Stimulated activated CD8-positive, alpha-beta memory T cell treated with anti-CD3 and anti-CD28 coated beads, Interleukin-4, amount 100 ng/mL, for 1 hour (primary cell): ENCODE data around the gene CRX.
"Not testable (repeated sequence)": the region's sequence is repeated elsewhere in the genome, so short reads cannot be mapped to it uniquely, and the experiment has no call there.

Experiments used
- DNase-seq, 2 donors: peaks; one replicate each; pipeline ENCODE4 v3.0.0-alpha.2; 2020; ENCODE audit warnings: low read depth in 2 of 2, low spot score in 1 of 2

CRX gene

DNA sequence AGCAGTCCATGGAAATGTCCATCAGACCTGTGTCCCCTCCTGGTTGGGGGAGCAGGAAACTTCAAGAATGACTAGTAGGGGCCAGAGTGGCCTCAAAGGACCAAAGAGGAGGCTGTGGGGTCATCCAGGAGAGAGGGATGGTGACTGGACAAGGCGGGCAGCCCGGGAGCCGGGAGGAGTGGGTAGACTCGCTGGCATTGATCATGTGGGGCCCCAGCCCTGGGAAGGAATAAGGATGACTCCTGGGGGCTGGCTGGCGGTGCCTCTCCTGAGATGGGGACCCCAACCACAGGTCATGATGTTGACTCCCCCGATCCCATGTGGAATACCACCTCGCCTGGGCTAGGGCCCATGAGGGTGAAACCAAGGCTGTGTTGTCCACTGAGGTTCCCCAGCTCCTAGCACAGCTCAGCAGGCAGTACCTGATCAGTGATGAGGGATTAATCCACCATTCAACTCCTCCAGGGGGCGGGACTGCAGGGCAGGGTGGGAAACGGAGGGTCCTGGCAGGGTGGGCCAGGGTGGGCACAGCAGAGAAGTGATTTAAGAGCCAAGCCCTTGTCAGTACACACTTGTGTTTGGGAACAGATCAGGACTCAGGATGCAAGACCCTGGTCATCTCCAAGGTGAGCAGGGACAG lies 37.0 kb downstream of the CRX start, which contains the start of gene TPRX2:
Gene TPRX2 (plus strand): TSS at position 590 of the 640 bp plus-strand sequence. CDS start 12 bp downstream, at position 602.
- DNase-seq, result not testable (repeated sequence)

- not testable (repeated sequence) for DNase-seq
Observed at GRCh38 chr19:47859838-47860237, 38.1 kb downstream of the CRX start.

DNA sequence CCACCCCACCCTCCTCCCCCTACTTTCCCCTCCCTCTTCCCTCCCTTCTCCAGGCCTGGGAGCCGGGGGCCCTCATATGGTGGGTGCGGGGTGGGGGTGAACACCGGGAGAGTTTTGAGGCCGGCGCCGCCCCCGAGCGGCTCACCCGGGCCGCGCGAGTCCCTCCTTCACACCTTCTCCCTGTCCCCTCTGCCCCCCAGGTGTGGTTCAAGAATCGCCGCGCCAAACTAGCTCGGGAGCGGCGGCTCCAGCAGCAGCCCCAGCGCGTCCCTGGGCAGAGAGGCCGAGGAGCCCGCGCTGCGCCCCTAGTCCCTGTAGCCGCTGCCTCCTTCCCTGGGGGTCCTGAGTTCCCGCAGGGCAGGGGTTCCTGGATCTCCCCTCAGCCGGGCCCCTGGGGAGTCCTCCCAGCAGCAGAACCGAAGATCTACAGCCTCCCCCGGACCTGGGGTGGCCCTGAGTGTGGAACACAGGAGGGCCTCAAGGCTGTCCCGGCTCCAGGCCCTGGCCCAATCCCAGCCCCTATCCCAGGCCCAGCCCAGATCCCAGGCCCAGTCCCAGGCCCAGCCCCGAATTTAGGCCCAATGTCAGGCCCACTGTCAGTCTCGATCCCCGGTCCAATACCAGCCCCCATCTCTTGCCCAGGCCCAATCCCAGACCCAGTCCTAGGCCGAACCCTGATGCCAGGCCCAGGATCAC lies 39.0 kb downstream of the CRX start:
- no peak for DNase-seq

DNA sequence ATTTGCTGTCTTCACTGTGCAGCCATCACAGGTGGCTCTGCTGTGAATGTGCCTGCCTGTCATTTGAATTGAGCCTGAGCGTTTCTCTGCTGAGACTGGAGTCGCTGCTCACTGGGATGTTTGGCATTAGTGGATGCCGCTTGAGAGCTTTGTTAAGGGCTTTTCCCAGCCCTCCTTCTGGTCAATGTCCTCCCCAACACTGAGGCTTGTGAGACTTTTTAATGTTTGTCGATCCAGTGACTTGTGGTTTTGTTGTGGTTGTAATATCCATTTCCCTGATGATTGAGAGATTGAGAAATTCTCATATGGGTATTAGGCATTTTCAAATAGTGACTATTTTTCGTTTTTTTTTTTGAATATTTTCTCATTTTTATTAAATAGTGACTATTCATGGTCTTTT lies 39.9 kb downstream of the CRX start:
- no peak for DNase-seq

GRCh38 chr19:47863514-47863936 lies 41.8 kb downstream of the CRX start:
- peak; percentile 74 to 78 for DNase-seq

GRCh38 chr19:47865166-47865565 lies 43.4 kb downstream of the CRX start:
- DNase-seq, result no peak

- no peak for DNase-seq
Observed at GRCh38 chr19:47878906-47879305, 57.2 kb downstream of the CRX start.

DNA sequence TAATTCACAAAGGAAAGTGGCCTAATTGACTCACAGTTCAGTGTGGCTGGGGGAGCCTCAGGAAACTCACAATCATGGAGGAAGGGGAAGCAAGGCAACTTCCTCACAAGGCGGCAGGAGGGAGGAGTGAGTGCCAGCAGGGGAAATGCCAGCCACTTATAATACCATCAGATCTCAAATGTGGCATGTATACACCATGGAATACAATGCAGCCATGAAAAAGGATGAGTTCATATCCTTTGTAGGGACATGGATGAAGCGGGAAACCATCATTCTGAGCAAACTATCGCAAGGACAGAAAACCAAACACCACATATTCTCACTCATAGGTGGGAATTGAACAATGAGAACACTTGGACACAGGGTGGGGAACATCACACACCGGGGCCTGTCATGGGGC lies 57.6 kb downstream of the CRX start:
- not testable (repeated sequence) for DNase-seq

DNA sequence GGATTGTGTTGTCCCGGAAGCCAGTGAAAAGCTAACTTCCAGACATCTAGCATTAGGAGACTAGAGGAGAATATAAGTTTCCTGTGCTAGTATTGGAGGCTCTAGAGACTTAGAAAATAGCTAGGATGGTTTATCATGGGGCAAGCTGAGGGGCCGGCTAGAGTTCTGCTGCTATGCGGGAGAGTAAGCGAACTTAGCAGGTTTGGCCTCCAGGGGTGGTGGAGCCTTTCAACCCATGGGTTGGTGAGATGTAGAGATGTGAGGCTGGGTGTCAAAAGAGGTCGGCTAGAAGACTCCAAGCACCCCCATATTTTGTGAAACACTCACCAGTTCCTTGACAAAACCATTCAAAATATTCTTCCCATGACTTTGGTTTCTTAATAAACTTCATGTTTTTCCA lies 60.0 kb downstream of the CRX start:
- no peak for DNase-seq

DNA sequence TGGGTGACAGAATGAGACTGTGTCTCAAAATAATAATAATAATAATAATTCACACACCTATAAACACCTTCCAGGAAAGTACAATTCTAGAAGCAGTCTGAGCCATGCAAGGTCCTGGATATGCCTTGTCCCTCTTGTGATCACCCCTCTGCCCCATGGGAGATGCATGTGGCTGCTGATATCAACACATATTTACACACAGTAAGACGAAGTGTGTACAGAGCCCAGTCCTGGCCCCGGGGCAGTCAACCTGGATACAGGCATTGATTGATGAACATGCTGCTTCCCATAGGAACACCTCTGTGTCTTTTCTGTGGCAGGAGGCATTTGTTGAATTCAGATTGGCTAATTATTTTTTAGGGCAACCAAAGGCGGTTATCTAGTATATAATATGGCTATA lies 61.2 kb downstream of the CRX start:
- DNase-seq, result no peak

DNA sequence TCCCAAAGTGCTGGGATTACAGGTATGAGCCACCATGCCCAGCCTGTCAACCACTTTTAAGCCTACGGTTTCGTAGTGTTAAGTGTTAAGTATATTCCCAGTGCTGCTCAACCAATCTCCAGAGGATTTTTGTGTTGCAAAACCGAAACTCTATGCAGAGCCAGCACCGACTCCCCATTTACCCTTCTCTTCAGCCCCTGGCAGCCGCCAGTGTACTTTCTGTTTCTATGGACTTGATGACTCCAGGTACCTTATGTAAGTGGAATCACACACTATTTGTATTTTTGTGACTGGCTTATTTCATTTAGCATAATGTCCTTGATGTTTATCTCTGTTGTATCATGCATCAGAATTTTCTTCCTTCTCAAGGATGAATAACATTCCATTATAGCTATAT lies 63.3 kb downstream of the CRX start:
- no peak for DNase-seq

- DNase-seq, result no peak
Observed at GRCh38 chr19:47886010-47886559, 64.3 kb downstream of the CRX start, which contains the start of gene SULT2A1. TSS of gene SULT2A1 (minus strand) at chr19:47886315. CDS start at chr19:47886257, 58 bp downstream.

GRCh38 chr19:47890865-47891621 lies 69.3 kb downstream of the CRX start:
- DNase-seq, result no peak

- DNase-seq, result no peak
Observed at GRCh38 chr19:47891622-47891922, 69.8 kb downstream of the CRX start.

GRCh38 chr19:47891923-47892666 lies 70.4 kb downstream of the CRX start:
- no peak for DNase-seq
